ENCODE results near the gene LPP.

DNA sequence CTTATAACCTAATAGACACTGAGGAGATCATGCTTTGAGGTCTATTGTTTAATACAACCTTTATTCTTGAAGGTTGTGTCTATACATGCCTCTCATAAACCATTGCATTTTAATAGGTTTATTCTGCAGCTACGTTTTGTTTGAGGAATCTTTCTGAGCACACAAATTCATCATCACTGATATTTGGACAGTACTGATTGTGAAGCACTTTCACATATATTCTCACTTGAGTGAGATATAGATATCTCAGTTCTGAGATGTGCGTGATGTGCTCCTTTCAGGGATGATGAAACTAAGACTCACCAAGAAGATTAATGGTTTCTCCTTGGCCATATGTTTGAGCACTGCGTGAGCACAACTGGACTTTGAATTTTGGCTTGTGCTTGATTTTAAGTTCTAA is 374.4 kb downstream of the LPP start:
- TF ChIP-seq, protein P1, sequence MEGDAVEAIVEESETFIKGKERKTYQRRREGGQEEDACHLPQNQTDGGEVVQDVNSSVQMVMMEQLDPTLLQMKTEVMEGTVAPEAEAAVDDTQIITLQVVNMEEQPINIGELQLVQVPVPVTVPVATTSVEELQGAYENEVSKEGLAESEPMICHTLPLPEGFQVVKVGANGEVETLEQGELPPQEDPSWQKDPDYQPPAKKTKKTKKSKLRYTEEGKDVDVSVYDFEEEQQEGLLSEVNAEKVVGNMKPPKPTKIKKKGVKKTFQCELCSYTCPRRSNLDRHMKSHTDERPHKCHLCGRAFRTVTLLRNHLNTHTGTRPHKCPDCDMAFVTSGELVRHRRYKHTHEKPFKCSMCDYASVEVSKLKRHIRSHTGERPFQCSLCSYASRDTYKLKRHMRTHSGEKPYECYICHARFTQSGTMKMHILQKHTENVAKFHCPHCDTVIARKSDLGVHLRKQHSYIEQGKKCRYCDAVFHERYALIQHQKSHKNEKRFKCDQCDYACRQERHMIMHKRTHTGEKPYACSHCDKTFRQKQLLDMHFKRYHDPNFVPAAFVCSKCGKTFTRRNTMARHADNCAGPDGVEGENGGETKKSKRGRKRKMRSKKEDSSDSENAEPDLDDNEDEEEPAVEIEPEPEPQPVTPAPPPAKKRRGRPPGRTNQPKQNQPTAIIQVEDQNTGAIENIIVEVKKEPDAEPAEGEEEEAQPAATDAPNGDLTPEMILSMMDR (IDR thresholded peaks at IDR 0.05) = no peak
- TF ChIP-seq EZH2 (IDR thresholded peaks at IDR 0.05; ENCODE audit: borderline replicate concordance, insufficient read depth, low read depth, low read length, poor library complexity, severe bottlenecking) = no peak
